Stomach (tissue), 4 donors: ENCODE data around the gene HEATR5B.

Experiments used
- EP300 ChIP-seq: sonication (generic); formaldehyde crosslinking; IDR thresholded peaks from one replicate; pipeline ENCODE4 v1.6.1; 2017; ENCODE audit warnings: antibody characterized with exemption
- TF ChIP-seq, protein P1 (sequence below), 7 experiments: fragments of 450-650 bp in 4 of 7; fragments of 200-600 bp in 3 of 7; sonication (generic) in 3 of 7; IDR thresholded peaks; one replicate each; pipeline ENCODE4 v1.5.1; 2016 to 2019; ENCODE audit warnings: antibody characterized with exemption in 7 of 7, control low read depth in 2 of 7, mild to moderate bottlenecking in 1 of 7

DNA sequence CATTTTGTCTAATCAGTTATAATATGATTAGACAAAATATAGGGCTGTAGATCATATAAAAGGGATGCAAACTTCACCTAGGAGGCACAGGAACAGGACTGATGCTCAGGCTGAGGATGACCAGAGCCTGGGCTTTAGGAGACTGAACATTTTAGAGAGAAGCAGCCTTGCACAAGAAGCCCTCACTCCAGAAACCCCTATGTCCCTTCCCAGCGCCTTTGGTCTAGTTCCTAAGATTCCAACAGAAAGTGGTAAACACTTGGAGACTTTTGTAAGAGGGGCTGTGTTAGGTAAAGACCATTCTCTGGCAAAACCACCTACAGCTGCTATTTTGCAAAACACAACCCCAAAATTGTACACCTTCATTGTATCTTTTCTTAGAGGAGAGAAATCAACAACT, 33.4 kb upstream of the HEATR5B start:
- TF ChIP-seq, protein P1, sequence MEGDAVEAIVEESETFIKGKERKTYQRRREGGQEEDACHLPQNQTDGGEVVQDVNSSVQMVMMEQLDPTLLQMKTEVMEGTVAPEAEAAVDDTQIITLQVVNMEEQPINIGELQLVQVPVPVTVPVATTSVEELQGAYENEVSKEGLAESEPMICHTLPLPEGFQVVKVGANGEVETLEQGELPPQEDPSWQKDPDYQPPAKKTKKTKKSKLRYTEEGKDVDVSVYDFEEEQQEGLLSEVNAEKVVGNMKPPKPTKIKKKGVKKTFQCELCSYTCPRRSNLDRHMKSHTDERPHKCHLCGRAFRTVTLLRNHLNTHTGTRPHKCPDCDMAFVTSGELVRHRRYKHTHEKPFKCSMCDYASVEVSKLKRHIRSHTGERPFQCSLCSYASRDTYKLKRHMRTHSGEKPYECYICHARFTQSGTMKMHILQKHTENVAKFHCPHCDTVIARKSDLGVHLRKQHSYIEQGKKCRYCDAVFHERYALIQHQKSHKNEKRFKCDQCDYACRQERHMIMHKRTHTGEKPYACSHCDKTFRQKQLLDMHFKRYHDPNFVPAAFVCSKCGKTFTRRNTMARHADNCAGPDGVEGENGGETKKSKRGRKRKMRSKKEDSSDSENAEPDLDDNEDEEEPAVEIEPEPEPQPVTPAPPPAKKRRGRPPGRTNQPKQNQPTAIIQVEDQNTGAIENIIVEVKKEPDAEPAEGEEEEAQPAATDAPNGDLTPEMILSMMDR (IDR thresholded peaks at IDR 0.05) = no peak
- TF ChIP-seq EP300 = no peak
